Measurements from ENCODE around the gene CYBC1.
A peak's percentile ranks its signal among the peaks of the same experiment; 100 is the strongest.

The CYBC1 gene

DNA sequence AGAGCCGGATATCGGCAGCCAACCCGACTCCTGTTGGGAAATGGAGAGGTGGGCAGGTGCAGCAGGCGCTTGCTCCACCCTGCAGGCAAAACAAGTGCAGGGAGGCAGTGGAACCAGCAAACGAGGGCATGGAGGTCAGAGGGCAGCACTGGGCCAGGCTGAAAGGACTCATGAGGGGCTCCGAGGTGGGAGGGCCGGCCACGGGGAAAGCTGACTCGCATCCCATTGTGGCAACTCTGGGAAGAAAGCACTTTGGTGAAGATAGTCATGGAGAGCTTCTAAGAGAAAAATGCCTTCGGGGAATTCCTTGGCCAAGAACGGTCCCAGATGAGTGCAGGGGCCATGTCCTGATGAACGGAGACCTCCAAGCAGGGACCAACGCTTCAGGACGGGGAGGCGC is 4.4 kb downstream of the CYBC1 start:
- H3K4me3 ChIP-seq (ENCODE audit: low read depth, low read length) = no peak overlapping the region
- DNase-seq (ENCODE audit: low read depth) = no peak
- TF ChIP-seq, protein P1, sequence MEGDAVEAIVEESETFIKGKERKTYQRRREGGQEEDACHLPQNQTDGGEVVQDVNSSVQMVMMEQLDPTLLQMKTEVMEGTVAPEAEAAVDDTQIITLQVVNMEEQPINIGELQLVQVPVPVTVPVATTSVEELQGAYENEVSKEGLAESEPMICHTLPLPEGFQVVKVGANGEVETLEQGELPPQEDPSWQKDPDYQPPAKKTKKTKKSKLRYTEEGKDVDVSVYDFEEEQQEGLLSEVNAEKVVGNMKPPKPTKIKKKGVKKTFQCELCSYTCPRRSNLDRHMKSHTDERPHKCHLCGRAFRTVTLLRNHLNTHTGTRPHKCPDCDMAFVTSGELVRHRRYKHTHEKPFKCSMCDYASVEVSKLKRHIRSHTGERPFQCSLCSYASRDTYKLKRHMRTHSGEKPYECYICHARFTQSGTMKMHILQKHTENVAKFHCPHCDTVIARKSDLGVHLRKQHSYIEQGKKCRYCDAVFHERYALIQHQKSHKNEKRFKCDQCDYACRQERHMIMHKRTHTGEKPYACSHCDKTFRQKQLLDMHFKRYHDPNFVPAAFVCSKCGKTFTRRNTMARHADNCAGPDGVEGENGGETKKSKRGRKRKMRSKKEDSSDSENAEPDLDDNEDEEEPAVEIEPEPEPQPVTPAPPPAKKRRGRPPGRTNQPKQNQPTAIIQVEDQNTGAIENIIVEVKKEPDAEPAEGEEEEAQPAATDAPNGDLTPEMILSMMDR (conservative IDR thresholded peaks at IDR 0.05; ENCODE audit: low read depth, low read length) = no peak

DNA sequence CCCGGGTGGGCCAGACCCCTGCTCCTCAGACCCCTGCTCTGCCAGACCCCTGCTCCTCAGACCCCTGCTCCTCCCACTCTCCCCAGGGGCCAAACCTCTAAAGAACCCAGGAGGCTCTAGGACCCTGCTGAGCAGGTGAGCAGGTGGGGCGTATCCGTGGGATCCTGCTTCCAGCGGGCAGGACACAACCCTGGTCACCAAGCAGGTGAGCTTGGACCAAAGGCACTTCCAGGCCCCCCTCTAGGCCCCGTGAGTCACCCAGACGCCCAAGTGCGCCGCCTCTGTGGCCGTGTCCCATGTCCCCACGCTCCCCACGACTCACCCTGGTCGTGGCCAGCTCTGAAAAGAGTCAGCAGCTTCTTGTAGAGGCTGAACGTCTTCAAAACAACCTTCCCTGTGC is 5.0 kb downstream of the CYBC1 start:
- no peak overlapping the region for H3K4me3 ChIP-seq (ENCODE audit: low read depth, low read length)
- TF ChIP-seq, protein P1 (conservative IDR thresholded peaks at IDR 0.05; ENCODE audit: low read depth, low read length) = no peak
- DNase-seq (ENCODE audit: low read depth) = no peak

- TF ChIP-seq, protein P1 (conservative IDR thresholded peaks at IDR 0.05; ENCODE audit: low read depth, low read length) = no peak
- H3K4me3 ChIP-seq (ENCODE audit: low read depth, low read length) = no peak overlapping the region
- DNase-seq (ENCODE audit: low read depth) = no peak
These were observed 5.5 kb downstream of the CYBC1 start for GRCh38 chr17:82444941-82445521.

- TF ChIP-seq, protein P1 (conservative IDR thresholded peaks at IDR 0.05; ENCODE audit: low read depth, low read length) = no peak
- DNase-seq (ENCODE audit: low read depth) = no peak
- no peak overlapping the region for H3K4me3 ChIP-seq (ENCODE audit: low read depth, low read length)
These were observed 6.2 kb downstream of the CYBC1 start for GRCh38 chr17:82444284-82444893.

DNA sequence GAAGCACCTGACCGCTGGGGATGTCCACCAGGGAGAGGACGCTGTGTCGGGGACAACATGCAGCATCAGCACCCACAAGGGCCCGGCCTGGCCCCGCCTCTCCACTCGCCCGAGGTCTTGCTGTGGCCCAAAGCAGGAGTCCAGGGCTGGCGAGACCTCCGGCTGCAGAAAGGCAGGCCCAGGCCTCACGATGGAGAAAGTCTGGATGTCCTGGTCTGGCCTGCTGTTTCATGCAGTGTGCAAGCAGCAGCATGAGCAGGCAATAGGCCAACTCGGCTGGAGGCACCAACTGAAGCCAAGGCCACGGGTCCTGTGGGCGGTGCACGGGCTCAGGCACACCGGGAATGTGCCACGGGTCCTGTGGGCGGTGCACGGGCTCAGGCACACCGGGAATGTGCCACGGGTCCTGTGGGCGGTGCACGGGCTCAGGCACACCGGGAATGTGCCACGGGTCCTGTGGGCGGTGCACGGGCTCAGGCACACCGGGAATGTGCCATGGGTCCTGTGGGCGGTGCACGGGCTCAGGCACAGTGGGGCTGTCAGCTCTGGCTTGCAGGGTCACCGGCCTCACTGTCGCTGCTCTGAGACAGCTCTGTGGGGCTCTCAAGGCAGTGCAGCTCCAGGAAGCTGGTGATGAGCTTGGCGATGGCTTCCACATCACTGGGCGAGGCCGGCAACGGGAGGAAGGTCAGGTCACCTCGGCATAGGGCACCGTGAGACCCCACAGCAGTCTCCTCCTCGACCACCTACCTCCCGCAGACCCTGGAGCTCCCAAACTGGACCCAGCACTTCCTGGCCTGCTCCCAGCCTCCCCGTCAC is 6.9 kb downstream of the CYBC1 start:
- TF ChIP-seq, protein P1 (conservative IDR thresholded peaks at IDR 0.05; ENCODE audit: low read depth, low read length) = no peak

GRCh38 chr17:82442643-82443464 is 7.7 kb downstream of the CYBC1 start:
- TF ChIP-seq, protein P1 (conservative IDR thresholded peaks at IDR 0.05; ENCODE audit: low read depth, low read length) = no peak
- H3K4me3 ChIP-seq (ENCODE audit: low read depth, low read length) = no peak overlapping the region
- no peak for DNase-seq (ENCODE audit: low read depth)

More for the DNA sequence above, 6.9 kb downstream of the CYBC1 start:
- DNase-seq (ENCODE audit: low read depth) = peak; percentile 59
- no peak overlapping the region for H3K4me3 ChIP-seq (ENCODE audit: low read depth, low read length)

Measured in choroid plexus epithelial cell (primary cell).